Cardiac ventricle fibroblast (primary cell): Measurements from ENCODE around the gene HSPBAP1. TPM values are rescaled to one million over a fixed set of nuclear protein-coding genes. Genes with fewer than 3 reads are reported as not detected.

Experiments
- total RNA-seq: library from RNA; depleted of rRNA; stranded (reverse); fragments of >200 nt; gene quantifications from 2 replicates; pipeline ENCODE4 v1.2.3, GENCODE V29; 2015

Gene HSPBAP1
- 2.7 and 4.9 TPM in 2 replicates for total RNA-seq

GRCh38 chr3:122793568-122794416 is at the start of gene HSPBAP1:
Gene HSPBAP1, minus strand, starts transcription at chr3:122793831. Its CDS starts 151 bp downstream, at chr3:122793680.

GRCh38 chr3:122794779-122795673 is 1.4 kb upstream of the HSPBAP1 start, which contains the start of gene SLC49A4:
Gene SLC49A4, plus strand, starts transcription at chr3:122795069. Its CDS starts 124 bp downstream, at chr3:122795193.

Other genes with a start within 250 kb of the HSPBAP1 start
- 13.0 and 13.3 TPM in 2 replicates for gene PARP9, start 229.5 kb downstream of the HSPBAP1 start, total RNA-seq
- 21.7 and 24.7 TPM in 2 replicates for gene DTX3L, start 229.5 kb downstream of the HSPBAP1 start, total RNA-seq
- gene PARP15, start 216.2 kb downstream of the HSPBAP1 start, total RNA-seq, result 0.44 TPM in 1 of 2 replicates, not detected in the other
- 20.4 and 27.8 TPM in 2 replicates for gene PARP14, start 113.0 kb downstream of the HSPBAP1 start, total RNA-seq
- 12.5 and 17.4 TPM in 2 replicates for gene SLC49A4, start 1.2 kb upstream of the HSPBAP1 start, total RNA-seq
- not detected in 2 replicates for gene SEMA5B, start 233.9 kb upstream of the HSPBAP1 start, total RNA-seq